HFFc6 (cell line): ENCODE measurements around the gene IQCE. TPM values are rescaled to one million over a fixed set of nuclear protein-coding genes. Genes with fewer than 3 reads are reported as not detected.

Experiments used
- DNase-seq: peaks from one replicate; pipeline ENCODE4 v3.0.0-alpha.2; 2018
- H3K27ac Mint-ChIP-seq: 2 replicates; pipeline ENCODE4 v1.8.0; 2020; ENCODE audit warnings: mild to moderate bottlenecking, mixed read lengths
- H3K27me3 Mint-ChIP-seq: 2 replicates; pipeline ENCODE4 v1.8.0; 2021; ENCODE audit warnings: mild to moderate bottlenecking, moderate library complexity, mixed read lengths; ENCODE audit not compliant: insufficient read depth
- H3K36me3 Mint-ChIP-seq: 2 replicates; pipeline ENCODE4 v1.8.0; 2021; ENCODE audit warnings: low read depth, mixed read lengths
- H3K4me1 Mint-ChIP-seq: 2 replicates; pipeline ENCODE4 v1.8.0; 2020; ENCODE audit warnings: low read depth, mixed read lengths
- H3K4me3 Mint-ChIP-seq: 2 replicates; pipeline ENCODE4 v1.8.0; 2020; ENCODE audit warnings: mild to moderate bottlenecking, moderate library complexity, mixed read lengths
- H3K9me3 Mint-ChIP-seq: 2 replicates; pipeline ENCODE4 v1.8.0; 2020; ENCODE audit warnings: mild to moderate bottlenecking, mixed read lengths
- CTCF ChIP-seq: fragments of 200-600 bp; sonication (generic); IDR thresholded peaks from 2 replicates; pipeline ENCODE4 v1.5.0; 2021; ENCODE audit warnings: antibody characterized with exemption, mild to moderate bottlenecking
- total RNA-seq, 6 experiments: library from RNA; stranded (reverse); fragmentation: NEBNext Ultra II Directional; extraction: Animal tissue kit (Norgen Biotek cat#: 25700); gene quantifications; 2 replicates in 1 of 6; 3 replicates in 5 of 6; pipeline ENCODE4 v1.2.3, GENCODE V29; 2021

IQCE gene
- total RNA-seq, 6 experiments from 2014 or later: 14.9 to 18.1 (median 17.0) TPM

GRCh38 chr7:2525658-2526630 is 32.8 kb upstream of the IQCE start:
- H3K9me3 Mint-ChIP-seq: no peaks in the 10 kb centered on the region
- H3K27me3 Mint-ChIP-seq: peaks cover 2% of the 10 kb centered on the region; the same call in 1 of the 2 replicates
- no peak overlapping the region for H3K4me3 Mint-ChIP-seq
- TF ChIP-seq CTCF: no peak
- no peak for DNase-seq
- H3K27ac Mint-ChIP-seq: no peak overlapping the region
- no peaks in the 10 kb centered on the region; the same call in 1 of the 2 replicates for H3K36me3 Mint-ChIP-seq
- peaks cover 47% of the 10 kb centered on the region for H3K4me1 Mint-ChIP-seq

- no peak for DNase-seq
- H3K36me3 Mint-ChIP-seq: no peaks in the 10 kb centered on the region; the same call in 1 of the 2 replicates
- no peak for TF ChIP-seq CTCF
- H3K27me3 Mint-ChIP-seq: peaks cover 2% of the 10 kb centered on the region; the same call in 1 of the 2 replicates
- peaks cover 46% of the 10 kb centered on the region for H3K4me1 Mint-ChIP-seq
- H3K4me3 Mint-ChIP-seq: no peak overlapping the region
- H3K9me3 Mint-ChIP-seq: no peaks in the 10 kb centered on the region
- H3K27ac Mint-ChIP-seq: no peak overlapping the region; the same call in none of the 2 replicates
Observed at GRCh38 chr7:2526659-2527504, 31.9 kb upstream of the IQCE start.

- TF ChIP-seq CTCF: no peak
- no peaks in the 10 kb centered on the region for H3K9me3 Mint-ChIP-seq
- H3K36me3 Mint-ChIP-seq: no peaks in the 10 kb centered on the region; the same call in 1 of the 2 replicates
- H3K27me3 Mint-ChIP-seq: peaks cover 2% of the 10 kb centered on the region; the same call in 1 of the 2 replicates
- 0 out of 2 replicates have a peak overlapping the region, but pooled peaks have one; percentile 7 for H3K4me3 Mint-ChIP-seq
- H3K27ac Mint-ChIP-seq: peak overlapping the region; percentile 76
- DNase-seq: peak; percentile 80
- H3K4me1 Mint-ChIP-seq: peaks cover 37% of the 10 kb centered on the region
Observed at GRCh38 chr7:2527505-2528467, 31.0 kb upstream of the IQCE start.

- TF ChIP-seq CTCF: no peak
- H3K27ac Mint-ChIP-seq: peak overlapping the region; percentile 76
- DNase-seq: no peak
- H3K9me3 Mint-ChIP-seq: no peaks in the 10 kb centered on the region
- H3K36me3 Mint-ChIP-seq: no peaks in the 10 kb centered on the region; the same call in 1 of the 2 replicates
- H3K27me3 Mint-ChIP-seq: no peaks in the 10 kb centered on the region
- peaks cover 31% of the 10 kb centered on the region for H3K4me1 Mint-ChIP-seq
- H3K4me3 Mint-ChIP-seq: 0 out of 2 replicates have a peak overlapping the region, but pooled peaks have one; percentile 7
Observed at GRCh38 chr7:2528481-2529095, 30.2 kb upstream of the IQCE start.
